HFF-Myc (cell line): ENCODE measurements around the gene ATAD3C.
A peak's percentile ranks its signal among the peaks of the same experiment; 100 is the strongest.
"Not testable (repeated sequence)": the region's sequence is repeated elsewhere in the genome, so short reads cannot be mapped to it uniquely, and the experiment has no call there.

Experiments
- DNase-seq: peaks from one replicate; pipeline ENCODE4 v3.0.0-alpha.2; 2011; ENCODE audit warnings: low read depth; ENCODE audit errors: extremely low read depth
- H3K4me3 ChIP-seq: replicated peaks from 2 replicates; pipeline ENCODE4 v1.5.1; 2011; ENCODE audit warnings: low read depth, mild to moderate bottlenecking, control low read depth, low read length
- TF ChIP-seq, protein P1 (sequence below): IDR thresholded peaks from 2 replicates; pipeline ENCODE4 v1.5.1; 2012; ENCODE audit warnings: mild to moderate bottlenecking, low read depth, low read length, control low read depth; ENCODE audit errors: missing control alignments

ATAD3C gene

DNA sequence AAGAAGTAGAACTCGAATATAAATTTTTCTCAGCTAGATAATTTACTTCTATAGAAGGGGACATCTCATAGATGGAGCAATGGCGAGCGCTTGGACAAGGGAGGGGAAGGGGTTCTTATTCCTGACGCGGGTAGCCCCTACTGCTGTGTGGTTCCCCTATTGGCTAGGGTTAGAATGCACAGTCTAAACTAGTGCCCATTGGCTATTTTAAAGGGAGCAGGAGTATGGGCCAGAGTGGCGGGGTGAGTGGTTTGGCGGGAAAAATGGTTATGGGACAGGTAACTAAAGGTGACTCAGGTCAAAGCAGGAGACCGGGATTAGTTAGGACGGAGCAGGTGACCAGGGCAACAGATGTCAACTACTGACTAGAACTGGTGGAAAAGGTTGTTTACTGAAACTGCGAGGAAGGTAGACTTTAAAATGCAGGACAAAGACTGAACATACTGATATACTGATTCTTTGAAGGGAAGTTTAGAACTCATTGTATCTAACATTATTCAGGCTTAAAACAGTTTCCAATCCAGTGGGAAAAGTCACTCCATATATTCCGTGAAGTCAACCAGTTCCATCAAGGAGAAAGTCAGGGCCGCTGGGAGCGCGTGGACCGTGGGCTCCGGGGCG is 61.5 kb downstream of the ATAD3C start:
- TF ChIP-seq, protein P1, sequence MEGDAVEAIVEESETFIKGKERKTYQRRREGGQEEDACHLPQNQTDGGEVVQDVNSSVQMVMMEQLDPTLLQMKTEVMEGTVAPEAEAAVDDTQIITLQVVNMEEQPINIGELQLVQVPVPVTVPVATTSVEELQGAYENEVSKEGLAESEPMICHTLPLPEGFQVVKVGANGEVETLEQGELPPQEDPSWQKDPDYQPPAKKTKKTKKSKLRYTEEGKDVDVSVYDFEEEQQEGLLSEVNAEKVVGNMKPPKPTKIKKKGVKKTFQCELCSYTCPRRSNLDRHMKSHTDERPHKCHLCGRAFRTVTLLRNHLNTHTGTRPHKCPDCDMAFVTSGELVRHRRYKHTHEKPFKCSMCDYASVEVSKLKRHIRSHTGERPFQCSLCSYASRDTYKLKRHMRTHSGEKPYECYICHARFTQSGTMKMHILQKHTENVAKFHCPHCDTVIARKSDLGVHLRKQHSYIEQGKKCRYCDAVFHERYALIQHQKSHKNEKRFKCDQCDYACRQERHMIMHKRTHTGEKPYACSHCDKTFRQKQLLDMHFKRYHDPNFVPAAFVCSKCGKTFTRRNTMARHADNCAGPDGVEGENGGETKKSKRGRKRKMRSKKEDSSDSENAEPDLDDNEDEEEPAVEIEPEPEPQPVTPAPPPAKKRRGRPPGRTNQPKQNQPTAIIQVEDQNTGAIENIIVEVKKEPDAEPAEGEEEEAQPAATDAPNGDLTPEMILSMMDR = no peak
- no peak for DNase-seq
- peak overlapping the region; percentile 80 for H3K4me3 ChIP-seq

DNA sequence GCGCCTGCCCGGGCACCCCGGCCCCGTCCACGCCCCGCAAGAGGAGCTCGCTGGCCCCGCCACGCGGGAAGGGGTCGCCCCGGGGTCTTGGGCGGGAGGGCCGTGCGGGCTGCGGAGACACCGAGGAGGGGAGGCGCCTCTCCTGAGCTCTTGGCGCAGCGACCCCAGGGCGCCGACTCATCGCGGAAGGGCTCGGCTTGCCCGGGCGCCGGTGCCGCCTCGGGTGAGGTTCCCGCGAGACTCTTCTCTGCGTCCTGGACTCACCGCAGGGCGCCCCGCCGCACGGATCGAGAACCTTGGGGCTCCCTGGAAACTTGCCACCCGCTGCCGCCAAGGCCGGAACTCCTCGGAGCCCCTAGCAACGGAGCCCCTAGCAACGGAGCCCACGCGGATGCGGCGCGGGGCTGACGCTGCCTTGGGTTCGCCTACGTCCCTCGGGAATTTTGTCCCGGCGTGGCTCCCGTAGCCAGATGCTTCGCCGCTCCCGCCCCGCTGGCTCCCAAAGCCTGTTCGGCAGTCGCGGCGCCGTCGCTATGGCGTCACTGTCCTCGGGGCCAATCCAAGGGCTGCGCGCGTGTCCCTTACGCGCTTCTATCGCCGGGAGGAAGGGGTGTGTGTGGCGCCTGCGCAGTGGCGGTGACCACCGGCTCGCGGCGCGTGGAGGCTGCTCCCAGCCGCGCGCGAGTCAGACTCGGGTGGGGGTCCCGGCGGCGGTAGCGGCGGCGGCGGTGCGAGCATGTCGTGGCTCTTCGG is 62.2 kb downstream of the ATAD3C start, which contains the start of gene ATAD3A:
Gene ATAD3A, plus strand, starts transcription at position 630 of the 753 bp plus-strand sequence. Its CDS starts 107 bp downstream, at position 737.
- peak; percentile 88 for DNase-seq
- TF ChIP-seq, protein P1 = no peak
- peak within 1 kb of the TSS; percentile 80 for H3K4me3 ChIP-seq

DNA sequence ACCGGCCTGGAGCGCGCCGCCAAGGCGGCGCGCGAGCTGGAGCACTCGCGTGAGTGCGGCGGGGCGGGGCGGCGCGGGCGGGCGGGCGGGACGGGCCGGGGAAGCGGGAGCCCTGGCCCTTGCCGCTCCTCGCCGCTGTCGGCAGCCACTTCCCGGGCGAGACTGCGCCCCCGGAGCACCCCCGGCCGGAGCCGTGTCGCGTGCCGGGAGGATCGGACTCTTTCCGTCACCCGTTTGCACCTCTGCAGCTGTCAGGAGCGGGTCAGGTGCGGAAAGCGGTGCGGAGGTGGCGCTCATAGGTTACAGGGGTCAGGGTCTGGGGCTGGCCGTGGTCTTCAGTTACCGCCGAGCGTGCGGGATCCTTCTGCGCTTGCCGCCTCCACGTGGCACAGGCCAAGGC is 62.9 kb downstream of the ATAD3C start:
- peak overlapping the region; percentile 80 for H3K4me3 ChIP-seq
- not testable (repeated sequence) for DNase-seq

DNA sequence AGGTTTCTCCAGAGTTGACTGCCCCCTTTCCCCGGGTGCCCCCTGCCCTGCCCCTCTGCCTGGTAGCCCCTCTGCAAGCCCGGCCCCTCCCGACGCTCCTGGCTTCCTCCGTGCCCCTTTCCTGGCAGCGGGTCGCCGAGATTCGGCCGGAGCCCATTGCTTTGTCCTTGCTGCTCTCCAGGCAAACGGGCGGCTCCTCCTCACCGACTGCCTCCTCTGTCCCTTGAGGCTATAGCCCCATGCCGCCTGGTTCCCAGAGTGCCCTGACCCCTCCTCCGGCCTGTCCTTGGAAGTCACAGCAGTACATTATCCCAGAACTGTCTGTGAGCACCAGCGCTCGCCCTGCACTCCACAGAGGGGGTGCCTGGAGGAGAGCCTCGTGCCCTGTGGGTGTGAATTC is 64.2 kb downstream of the ATAD3C start:
- not testable (repeated sequence) for DNase-seq
- peak overlapping the region; percentile 80 for H3K4me3 ChIP-seq

DNA sequence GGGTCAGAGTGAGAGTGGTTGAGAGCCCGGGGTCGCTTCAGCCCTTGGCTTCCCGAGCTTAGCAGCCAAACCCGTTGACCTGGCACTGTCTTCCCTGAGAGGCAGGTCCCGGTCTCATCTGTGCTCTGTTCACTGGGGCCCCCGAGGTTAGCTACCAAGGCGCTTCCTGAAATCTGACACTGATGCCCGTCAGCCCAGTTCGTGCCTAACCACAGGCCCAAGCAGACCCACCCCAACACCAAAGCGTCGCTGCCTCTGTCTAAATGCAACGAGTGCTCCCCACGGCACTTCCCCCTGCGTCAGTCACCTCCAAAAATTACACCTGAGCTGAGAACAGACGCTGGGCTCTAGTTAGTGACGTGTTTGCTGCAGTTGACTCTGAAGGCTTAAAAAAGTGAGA is 64.9 kb downstream of the ATAD3C start:
- not testable (repeated sequence) for DNase-seq, H3K4me3 ChIP-seq

DNA sequence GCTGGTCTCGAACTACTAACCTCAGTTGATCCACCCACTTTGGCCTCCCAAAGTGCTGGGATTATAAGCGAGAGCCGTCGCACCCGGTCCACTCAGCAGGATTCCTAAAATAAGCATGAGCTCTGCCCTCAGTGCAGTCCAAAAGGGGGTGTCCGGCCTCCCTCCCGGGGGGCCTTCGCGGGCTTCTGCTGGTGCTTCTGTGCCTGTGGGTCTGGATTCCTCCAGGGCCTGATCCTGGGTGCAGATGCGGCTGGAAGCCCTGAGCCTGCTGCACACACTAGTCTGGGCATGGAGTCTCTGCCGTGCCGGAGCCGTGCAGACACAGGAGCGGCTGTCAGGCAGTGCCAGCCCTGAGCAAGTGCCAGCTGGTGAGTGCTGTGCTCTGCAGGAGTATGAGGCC is 67.4 kb downstream of the ATAD3C start:
- DNase-seq, H3K4me3 ChIP-seq: not testable (repeated sequence)

DNA sequence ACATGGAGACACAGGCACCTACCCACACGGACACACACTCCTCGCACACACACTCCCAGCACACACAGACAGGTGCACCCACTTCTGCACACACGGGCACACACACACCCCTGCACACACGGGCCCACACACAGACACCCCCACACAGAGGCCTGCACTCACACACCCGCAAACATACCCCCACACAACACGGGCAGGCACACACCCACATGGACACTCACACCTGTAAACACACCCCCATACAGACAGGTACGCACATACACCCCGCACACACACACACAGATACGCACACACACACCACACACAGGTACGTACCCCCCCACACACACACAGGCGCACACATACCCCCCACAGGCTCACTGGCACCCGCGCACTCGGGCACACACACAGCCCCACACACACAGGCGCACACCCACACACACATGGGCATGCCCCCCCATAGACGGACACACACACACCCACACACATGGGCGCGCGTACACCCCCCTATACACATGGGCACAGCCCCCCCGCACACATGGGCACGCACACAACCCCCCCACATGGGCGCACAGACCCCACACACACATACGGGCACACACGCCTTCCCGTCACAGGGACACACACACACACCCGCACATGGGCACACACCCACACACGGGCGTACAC is 68.6 kb downstream of the ATAD3C start:
- no peak for DNase-seq
- TF ChIP-seq, protein P1 = no peak
- no peak overlapping the region for H3K4me3 ChIP-seq

DNA sequence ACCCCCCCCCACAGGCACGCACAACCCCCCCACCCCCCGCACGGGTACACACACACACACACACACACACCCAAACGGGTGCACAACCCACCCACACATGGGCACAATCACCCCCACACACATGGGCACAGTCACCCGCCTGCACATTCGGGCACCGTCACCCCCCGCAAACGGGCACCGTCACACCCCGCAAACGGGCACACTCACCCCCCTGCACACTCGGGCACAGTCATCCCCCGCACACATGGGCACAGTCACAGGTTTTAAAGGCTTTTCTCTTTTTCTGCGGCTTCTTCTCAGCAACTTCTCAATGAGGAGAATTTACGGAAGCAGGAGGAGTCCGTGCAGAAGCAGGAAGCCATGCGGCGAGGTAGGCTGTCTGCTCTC is 69.1 kb downstream of the ATAD3C start:
- not testable (repeated sequence) for DNase-seq, H3K4me3 ChIP-seq
